ENCODE results near the gene THTPA.

THTPA gene

DNA sequence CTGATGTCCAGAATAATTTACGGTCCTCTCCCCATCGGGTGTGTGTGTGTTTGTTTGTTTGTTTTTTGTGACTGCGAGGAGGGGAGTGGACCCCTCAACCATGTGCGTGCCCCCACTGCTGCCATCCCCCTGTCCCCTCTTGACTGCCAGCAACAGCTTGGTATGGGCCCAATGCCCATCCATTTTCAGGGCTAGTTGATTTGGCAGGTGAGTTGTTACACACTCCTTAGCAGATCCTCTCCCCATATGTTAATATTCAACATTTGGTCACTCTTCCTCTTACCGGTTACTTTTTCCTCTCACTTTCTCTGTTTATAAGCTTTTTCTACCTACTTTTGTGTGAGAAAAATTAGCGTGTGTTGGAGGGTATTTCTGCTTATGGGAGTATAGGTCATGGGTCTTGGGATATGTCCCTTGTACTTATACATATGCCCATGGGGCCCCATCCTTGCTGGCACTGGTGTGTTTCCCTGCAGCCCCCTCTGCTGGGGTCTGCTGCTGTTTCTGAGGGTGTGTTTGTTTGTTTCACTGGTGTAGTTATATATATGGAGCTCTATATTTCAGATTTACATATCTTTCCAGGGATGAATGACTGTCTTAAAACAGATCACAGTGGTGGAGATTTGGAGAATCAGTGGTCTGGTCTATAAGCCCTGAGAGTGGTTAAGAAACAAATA is 38.3 kb upstream of the THTPA start:
- no peak for TF ChIP-seq CTCF (IDR thresholded peaks at IDR 0.05; ENCODE audit: extremely low read depth, insufficient read depth, missing control alignments)
- no peak for DNase-seq (ENCODE audit: low spot score)
- in situ Hi-C loops (cut with MboI; ENCODE audit: low pct_unique_long_range_greater_than_20kb, low sequenced_read_pairs, unreplicated experiment) = no loop called here

DNA sequence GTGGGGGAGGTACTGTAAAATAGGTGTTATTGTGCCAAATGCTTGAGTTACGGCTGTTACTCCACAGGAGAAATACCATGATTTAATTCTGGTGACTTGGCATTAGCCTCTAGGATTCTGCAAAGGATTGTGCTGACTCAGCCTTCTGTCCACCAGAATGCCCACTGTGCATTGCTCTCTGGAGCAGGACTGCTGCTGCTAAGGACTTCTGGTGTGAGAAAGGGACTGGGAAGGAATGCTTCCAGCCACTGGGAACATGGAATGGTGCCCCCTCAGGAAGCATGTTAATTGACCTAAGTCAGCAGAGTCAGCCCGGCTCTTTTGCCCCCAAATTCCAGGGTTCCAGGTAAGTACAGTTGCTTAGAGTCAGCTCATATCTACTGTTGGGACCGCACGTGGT is 37.4 kb upstream of the THTPA start:
- no peak for DNase-seq (ENCODE audit: low spot score)
- in situ Hi-C loops (cut with MboI; ENCODE audit: low pct_unique_long_range_greater_than_20kb, low sequenced_read_pairs, unreplicated experiment) = no loop called here
- TF ChIP-seq CTCF (IDR thresholded peaks at IDR 0.05; ENCODE audit: extremely low read depth, insufficient read depth, missing control alignments) = no peak

GRCh38 chr14:23520899-23521533 is 35.1 kb upstream of the THTPA start:
- DNase-seq (ENCODE audit: low spot score) = no peak
- TF ChIP-seq CTCF (IDR thresholded peaks at IDR 0.05; ENCODE audit: extremely low read depth, insufficient read depth, missing control alignments) = no peak
- in situ Hi-C loops (cut with MboI; ENCODE audit: low pct_unique_long_range_greater_than_20kb, low sequenced_read_pairs, unreplicated experiment) = no loop called here

DNA sequence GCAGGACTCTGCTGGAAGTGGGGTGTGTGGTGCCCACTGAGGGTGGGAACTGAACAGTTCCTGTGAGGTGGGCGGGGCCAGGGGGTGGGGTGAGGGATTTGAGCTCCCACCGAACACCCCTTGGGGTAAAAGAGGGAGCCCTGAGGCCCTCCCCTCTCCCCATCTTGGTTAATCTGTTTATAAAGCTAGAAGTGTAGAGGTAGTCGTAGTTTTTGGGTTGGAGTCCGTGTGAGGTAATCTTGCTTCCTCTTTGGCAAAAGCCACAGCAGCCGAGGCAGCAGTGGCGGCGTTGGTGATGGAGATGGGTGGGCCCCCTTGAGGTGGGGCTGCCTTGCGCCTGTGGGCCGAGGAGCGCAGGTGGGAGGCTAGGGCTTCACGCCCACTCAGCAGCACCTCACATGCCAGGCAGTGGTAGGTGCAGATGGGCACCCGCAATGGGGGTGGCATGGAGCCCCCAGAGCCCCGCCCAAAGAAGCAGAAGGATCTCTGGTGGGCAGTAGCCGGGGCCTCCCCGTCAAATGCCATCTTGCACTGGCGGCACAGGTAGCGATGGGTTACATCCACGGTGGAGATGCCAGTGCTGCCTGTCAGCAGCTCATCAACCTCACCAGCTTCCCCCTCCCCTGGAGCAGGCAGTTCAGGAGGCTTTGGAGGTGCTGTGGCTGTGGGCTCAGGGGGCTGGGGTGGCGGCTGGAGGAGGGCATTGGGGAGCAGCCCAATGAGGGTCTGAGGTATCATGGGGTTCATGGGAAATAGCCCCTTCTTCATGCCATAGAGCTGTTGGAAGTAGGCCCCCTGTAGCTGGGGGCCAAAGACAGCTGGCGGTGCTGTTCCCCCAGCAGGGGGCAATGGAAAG is 34.1 kb upstream of the THTPA start:
- DNase-seq (ENCODE audit: low spot score) = no peak
- in situ Hi-C loops (cut with MboI; ENCODE audit: low pct_unique_long_range_greater_than_20kb, low sequenced_read_pairs, unreplicated experiment) = no loop called here

DNA sequence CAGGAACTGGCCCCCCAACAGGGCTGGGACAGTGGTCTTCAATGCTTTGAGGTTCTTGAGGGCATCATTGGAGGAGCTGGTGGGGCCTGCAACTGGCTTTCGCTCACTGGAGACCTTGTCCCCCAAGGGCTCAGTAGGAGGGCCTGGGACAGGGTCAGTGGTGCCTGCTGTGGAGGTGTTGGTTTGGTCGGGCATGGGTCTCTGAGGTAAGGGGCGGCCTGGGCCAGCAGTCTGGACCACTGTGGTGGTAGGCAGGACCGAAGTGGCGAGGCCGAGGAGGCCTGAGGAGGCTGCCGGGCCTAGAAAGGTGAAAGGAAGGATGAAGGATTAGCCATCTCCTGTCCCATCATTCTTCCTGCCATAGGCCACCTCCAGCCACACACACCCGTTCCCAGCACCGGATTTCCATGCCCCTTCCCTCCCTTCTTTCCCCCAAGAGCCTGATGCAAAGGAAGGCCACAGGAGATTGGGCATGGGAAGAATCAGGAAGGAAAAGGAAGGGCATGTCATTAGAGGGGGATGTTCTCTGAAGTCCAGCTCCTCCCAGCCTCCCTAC is 33.4 kb upstream of the THTPA start:
- no peak for DNase-seq (ENCODE audit: low spot score)
- TF ChIP-seq CTCF (IDR thresholded peaks at IDR 0.05; ENCODE audit: extremely low read depth, insufficient read depth, missing control alignments) = no peak
- in situ Hi-C loops (cut with MboI; ENCODE audit: low pct_unique_long_range_greater_than_20kb, low sequenced_read_pairs, unreplicated experiment) = no loop called here

More for the DNA sequence above, 34.1 kb upstream of the THTPA start:
- TF ChIP-seq CTCF (IDR thresholded peaks at IDR 0.05; ENCODE audit: extremely low read depth, insufficient read depth, missing control alignments) = no peak

GRCh38 chr14:23523229-23524016 is 32.6 kb upstream of the THTPA start:
- DNase-seq (ENCODE audit: low spot score) = no peak
- in situ Hi-C loops (cut with MboI; ENCODE audit: low pct_unique_long_range_greater_than_20kb, low sequenced_read_pairs, unreplicated experiment) = no loop called here
- no peak for TF ChIP-seq CTCF (IDR thresholded peaks at IDR 0.05; ENCODE audit: extremely low read depth, insufficient read depth, missing control alignments)
